Uterus (tissue), 2 donors: ENCODE measurements around the gene KCND2.

Experiments used
- POLR2A ChIP-seq, 2 donors: fragments of 450-650 bp; IDR thresholded peaks; one replicate each; pipeline ENCODE4 v1.6.1; 2016; ENCODE audit warnings: antibody characterized with exemption in 2 of 2, mild to moderate bottlenecking in 1 of 2, moderate library complexity in 1 of 2
- TF ChIP-seq, protein P1 (sequence below), 4 experiments: fragments of 200-600 bp in 2 of 4; fragments of 450-650 bp in 2 of 4; sonication (generic) in 2 of 4; IDR thresholded peaks; one replicate each; pipeline ENCODE4 v1.5.1; 2016 to 2019; ENCODE audit warnings: antibody characterized with exemption in 4 of 4, mild to moderate bottlenecking in 2 of 4, moderate library complexity in 1 of 4

DNA sequence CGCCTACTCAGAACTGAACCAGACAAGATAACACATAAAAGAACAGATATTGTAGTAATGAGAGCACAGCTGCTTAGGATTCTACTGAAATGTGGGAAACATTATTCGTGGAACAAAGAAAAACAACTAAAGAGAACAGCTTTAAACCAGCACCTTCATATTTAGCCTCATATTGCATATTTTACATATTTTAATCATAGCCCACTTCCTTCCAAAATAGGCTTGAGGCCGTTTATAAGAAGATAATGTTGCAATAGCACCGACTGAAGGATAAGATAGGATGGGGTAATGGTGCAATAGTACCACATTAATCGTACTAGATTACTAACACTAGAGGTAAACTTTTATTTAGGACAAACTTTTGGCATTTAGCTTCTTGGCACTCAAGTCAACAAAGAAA, 71.3 kb downstream of the KCND2 start:
- TF ChIP-seq, protein P1, sequence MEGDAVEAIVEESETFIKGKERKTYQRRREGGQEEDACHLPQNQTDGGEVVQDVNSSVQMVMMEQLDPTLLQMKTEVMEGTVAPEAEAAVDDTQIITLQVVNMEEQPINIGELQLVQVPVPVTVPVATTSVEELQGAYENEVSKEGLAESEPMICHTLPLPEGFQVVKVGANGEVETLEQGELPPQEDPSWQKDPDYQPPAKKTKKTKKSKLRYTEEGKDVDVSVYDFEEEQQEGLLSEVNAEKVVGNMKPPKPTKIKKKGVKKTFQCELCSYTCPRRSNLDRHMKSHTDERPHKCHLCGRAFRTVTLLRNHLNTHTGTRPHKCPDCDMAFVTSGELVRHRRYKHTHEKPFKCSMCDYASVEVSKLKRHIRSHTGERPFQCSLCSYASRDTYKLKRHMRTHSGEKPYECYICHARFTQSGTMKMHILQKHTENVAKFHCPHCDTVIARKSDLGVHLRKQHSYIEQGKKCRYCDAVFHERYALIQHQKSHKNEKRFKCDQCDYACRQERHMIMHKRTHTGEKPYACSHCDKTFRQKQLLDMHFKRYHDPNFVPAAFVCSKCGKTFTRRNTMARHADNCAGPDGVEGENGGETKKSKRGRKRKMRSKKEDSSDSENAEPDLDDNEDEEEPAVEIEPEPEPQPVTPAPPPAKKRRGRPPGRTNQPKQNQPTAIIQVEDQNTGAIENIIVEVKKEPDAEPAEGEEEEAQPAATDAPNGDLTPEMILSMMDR (IDR thresholded peaks at IDR 0.05): no peak
- no peak for TF ChIP-seq POLR2A (IDR thresholded peaks at IDR 0.05)
